HepG2 (cell line): ENCODE measurements around the gene LRRC27. TPM values are rescaled to one million over a fixed set of nuclear protein-coding genes. Genes with fewer than 3 reads are reported as not detected.
A peak's percentile ranks its signal among the peaks of the same experiment; 100 is the strongest.

Experiments used
- AHR ChIP-seq: IDR thresholded peaks from 2 replicates; pipeline ENCODE4 v1.6.1; 2018; ENCODE audit warnings: missing genetic modification reagents, missing compliant biosample characterization
- FOXA3 ChIP-seq: IDR thresholded peaks from 2 replicates; pipeline ENCODE4 v1.6.1; 2016; ENCODE audit warnings: missing genetic modification reagents, missing compliant biosample characterization
- FOXK1 ChIP-seq: sonication (generic); formaldehyde crosslinking; IDR thresholded peaks from 2 replicates; pipeline ENCODE4 v1.4.0; 2020; ENCODE audit warnings: low read depth, missing genetic modification reagents, borderline replicate concordance
- KLF16 ChIP-seq, 2 experiments: sonication (generic) in 1 of 2; formaldehyde crosslinking in 1 of 2; IDR thresholded peaks; 2 replicates each; pipeline versions ENCODE4 v1.6.1 to v1.8.0; 2016 to 2023; ENCODE audit warnings: missing genetic modification reagents in 2 of 2, missing compliant biosample characterization in 1 of 2
- MEF2D ChIP-seq: sonication (generic); formaldehyde crosslinking; IDR thresholded peaks from 2 replicates; pipeline ENCODE4 v1.5.1; 2020; ENCODE audit warnings: mild to moderate bottlenecking, missing genetic modification reagents
- RBFOX2 ChIP-seq: fragments of 200-400 bp; formaldehyde crosslinking; IDR thresholded peaks from 2 replicates; pipeline ENCODE4 v1.6.1; 2017; ENCODE audit warnings: low read depth, mild to moderate bottlenecking, low read length
- SETDB1 ChIP-seq: sonication (generic); formaldehyde crosslinking; IDR thresholded peaks from 2 replicates; pipeline ENCODE4 v1.5.1; 2020; ENCODE audit warnings: missing genetic modification reagents, mild to moderate bottlenecking, borderline replicate concordance
- SOX6 ChIP-seq, 2 experiments: fragments of 450-650 bp in 1 of 2; sonication (generic) in 1 of 2; formaldehyde crosslinking in 1 of 2; IDR thresholded peaks; 2 replicates each; pipeline versions ENCODE4 v1.4.0 to v1.6.1; 2017 to 2020; ENCODE audit warnings: antibody characterized with exemption in 1 of 2, mild to moderate bottlenecking in 1 of 2, missing genetic modification reagents in 1 of 2
- YEATS4 ChIP-seq: sonication (generic); formaldehyde crosslinking; IDR thresholded peaks from 2 replicates; pipeline ENCODE4 v1.4.0; 2020; ENCODE audit warnings: missing genetic modification reagents, borderline replicate concordance
- ZNF768 ChIP-seq: sonication (generic); formaldehyde crosslinking; IDR thresholded peaks from 2 replicates; pipeline ENCODE4 v1.4.0; 2020; ENCODE audit warnings: missing genetic modification reagents
- ZNF777 ChIP-seq: sonication (generic); formaldehyde crosslinking; IDR thresholded peaks from 2 replicates; pipeline ENCODE4 v1.4.0; 2020; ENCODE audit warnings: missing genetic modification reagents
- ZNF891 ChIP-seq: sonication (generic); formaldehyde crosslinking; IDR thresholded peaks from 2 replicates; pipeline ENCODE4 v1.5.0; 2020; ENCODE audit warnings: mild to moderate bottlenecking, missing genetic modification reagents
- polyA plus RNA-seq, 8 experiments: library from polyadenylated mRNA; depleted of rRNA in 3 of 8; stranded (reverse) in 7 of 8; unstranded in 1 of 8; fragments of >200 nt; fragmentation: Illumina TruSeq in 4 of 8; extraction: Trizol in 4 of 8; gene quantifications; 2 replicates each; pipeline versions ENCODE4 v1.2.1 to v1.2.3, GENCODE V29; 2011 to 2016; ENCODE audit warnings: low read depth in 4 of 8, missing spikeins in 1 of 8, mixed read lengths in 1 of 8; ENCODE audit not compliant: insufficient read depth in 1 of 8
- total RNA-seq, 5 experiments: library from RNA; depleted of rRNA; stranded (reverse); fragments of >200 nt; fragmentation: Illumina TruSeq; extraction: Trizol; gene quantifications; 2 replicates each; pipeline ENCODE4 v1.2.3, GENCODE V29; 2016; ENCODE audit warnings: low read depth in 1 of 5
- TF ChIP-seq, protein P1 (sequence below): sonication (generic); formaldehyde crosslinking; IDR thresholded peaks from 2 replicates; pipeline ENCODE4 v1.4.0; 2020; ENCODE audit warnings: mild to moderate bottlenecking, low read depth, missing genetic modification reagents
- TF ChIP-seq, protein P2 (sequence below), 2 experiments: sonication (generic) in 1 of 2; formaldehyde crosslinking in 1 of 2; IDR thresholded peaks; 2 replicates each; pipeline versions ENCODE4 v1.4.0 to v1.6.1; 2018 to 2020; ENCODE audit warnings: missing genetic modification reagents in 2 of 2, borderline replicate concordance in 1 of 2, low read depth in 1 of 2, mild to moderate bottlenecking in 1 of 2, missing biosample characterization in 1 of 2
- TF ChIP-seq, protein P3 (sequence below): sonication (generic); formaldehyde crosslinking; IDR thresholded peaks from 2 replicates; pipeline ENCODE4 v1.4.0; 2020; ENCODE audit warnings: missing genetic modification reagents, mild to moderate bottlenecking, borderline replicate concordance

The LRRC27 gene
- total and polyA plus RNA-seq, 2 of the 13 experiments (the other 11 are each of a cell fraction or from before 2014, with no cell fraction given) = 4.2 to 4.6 TPM

DNA sequence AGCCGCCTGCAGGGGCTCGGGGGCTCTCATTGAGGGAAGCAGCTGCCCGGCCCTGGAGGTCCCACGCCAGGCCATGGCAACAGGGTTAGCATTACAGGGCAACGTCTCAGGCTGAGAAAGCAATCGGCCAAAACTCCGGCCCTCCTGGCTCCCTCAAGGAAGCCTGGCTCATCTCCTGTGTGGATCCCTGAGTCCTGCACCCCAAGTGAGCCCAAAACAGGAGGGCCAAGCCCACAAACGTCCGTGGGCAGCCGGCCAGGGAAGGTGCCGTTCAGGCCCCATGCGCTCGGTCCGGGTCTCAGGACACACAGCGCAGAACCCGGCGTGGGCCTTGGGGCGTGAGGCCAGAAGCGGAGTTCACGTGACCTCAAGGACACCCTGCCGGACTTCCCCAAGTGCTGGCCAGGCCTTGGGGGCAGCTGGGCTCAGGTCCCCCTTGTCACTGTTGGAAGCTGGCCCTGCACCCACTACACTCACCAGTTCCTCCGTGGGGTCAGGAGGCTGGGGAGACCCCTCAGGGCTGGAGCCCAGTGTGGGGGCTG is 57.0 kb downstream of the LRRC27 start (continued):
- TF ChIP-seq, protein P1, sequence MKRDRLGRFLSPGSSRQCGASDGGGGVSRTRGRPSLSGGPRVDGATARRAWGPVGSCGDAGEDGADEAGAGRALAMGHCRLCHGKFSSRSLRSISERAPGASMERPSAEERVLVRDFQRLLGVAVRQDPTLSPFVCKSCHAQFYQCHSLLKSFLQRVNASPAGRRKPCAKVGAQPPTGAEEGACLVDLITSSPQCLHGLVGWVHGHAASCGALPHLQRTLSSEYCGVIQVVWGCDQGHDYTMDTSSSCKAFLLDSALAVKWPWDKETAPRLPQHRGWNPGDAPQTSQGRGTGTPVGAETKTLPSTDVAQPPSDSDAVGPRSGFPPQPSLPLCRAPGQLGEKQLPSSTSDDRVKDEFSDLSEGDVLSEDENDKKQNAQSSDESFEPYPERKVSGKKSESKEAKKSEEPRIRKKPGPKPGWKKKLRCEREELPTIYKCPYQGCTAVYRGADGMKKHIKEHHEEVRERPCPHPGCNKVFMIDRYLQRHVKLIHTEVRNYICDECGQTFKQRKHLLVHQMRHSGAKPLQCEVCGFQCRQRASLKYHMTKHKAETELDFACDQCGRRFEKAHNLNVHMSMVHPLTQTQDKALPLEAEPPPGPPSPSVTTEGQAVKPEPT = no peak
- TF ChIP-seq AHR (peak; percentile 23; the same call in 1 of the 2 replicates), SOX6 (IDR thresholded peaks at IDR 0.05) (no peak), SOX6 (CRISPR knock-in tag; IDR thresholded peaks at IDR 0.05) (no peak), RBFOX2 (no peak), KLF16 (CRISPR knock-in tag; IDR thresholded peaks at IDR 0.05) (no peak), ZNF777 (CRISPR knock-in tag) (no peak; the same call in 1 of the 2 replicates), ZNF768 (CRISPR knock-in tag) (peak; percentile 46; the same call in 1 of the 2 replicates), FOXK1 (CRISPR knock-in tag) (no peak), MEF2D (CRISPR knock-in tag) (no peak), SETDB1 (CRISPR knock-in tag) (no peak), ZNF891 (CRISPR knock-in tag) (0 out of 2 replicates have a peak, but pooled peaks have one; percentile 23), FOXA3 (CRISPR knock-in tag) (no peak), YEATS4 (CRISPR knock-in tag) (no peak)
- TF ChIP-seq, protein P2, sequence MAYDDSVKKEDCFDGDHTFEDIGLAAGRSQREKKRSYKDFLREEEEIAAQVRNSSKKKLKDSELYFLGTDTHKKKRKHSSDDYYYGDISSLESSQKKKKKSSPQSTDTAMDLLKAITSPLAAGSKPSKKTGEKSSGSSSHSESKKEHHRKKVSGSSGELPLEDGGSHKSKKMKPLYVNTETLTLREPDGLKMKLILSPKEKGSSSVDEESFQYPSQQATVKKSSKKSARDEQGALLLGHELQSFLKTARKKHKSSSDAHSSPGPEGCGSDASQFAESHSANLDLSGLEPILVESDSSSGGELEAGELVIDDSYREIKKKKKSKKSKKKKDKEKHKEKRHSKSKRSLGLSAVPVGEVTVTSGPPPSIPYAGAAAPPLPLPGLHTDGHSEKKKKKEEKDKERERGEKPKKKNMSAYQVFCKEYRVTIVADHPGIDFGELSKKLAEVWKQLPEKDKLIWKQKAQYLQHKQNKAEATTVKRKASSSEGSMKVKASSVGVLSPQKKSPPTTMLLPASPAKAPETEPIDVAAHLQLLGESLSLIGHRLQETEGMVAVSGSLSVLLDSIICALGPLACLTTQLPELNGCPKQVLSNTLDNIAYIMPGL (CRISPR knock-in tag; IDR thresholded peaks at IDR 0.05; ENCODE audit: borderline replicate concordance in 1 of 2, low read depth in 1 of 2) = no peak
- TF ChIP-seq, protein P3, sequence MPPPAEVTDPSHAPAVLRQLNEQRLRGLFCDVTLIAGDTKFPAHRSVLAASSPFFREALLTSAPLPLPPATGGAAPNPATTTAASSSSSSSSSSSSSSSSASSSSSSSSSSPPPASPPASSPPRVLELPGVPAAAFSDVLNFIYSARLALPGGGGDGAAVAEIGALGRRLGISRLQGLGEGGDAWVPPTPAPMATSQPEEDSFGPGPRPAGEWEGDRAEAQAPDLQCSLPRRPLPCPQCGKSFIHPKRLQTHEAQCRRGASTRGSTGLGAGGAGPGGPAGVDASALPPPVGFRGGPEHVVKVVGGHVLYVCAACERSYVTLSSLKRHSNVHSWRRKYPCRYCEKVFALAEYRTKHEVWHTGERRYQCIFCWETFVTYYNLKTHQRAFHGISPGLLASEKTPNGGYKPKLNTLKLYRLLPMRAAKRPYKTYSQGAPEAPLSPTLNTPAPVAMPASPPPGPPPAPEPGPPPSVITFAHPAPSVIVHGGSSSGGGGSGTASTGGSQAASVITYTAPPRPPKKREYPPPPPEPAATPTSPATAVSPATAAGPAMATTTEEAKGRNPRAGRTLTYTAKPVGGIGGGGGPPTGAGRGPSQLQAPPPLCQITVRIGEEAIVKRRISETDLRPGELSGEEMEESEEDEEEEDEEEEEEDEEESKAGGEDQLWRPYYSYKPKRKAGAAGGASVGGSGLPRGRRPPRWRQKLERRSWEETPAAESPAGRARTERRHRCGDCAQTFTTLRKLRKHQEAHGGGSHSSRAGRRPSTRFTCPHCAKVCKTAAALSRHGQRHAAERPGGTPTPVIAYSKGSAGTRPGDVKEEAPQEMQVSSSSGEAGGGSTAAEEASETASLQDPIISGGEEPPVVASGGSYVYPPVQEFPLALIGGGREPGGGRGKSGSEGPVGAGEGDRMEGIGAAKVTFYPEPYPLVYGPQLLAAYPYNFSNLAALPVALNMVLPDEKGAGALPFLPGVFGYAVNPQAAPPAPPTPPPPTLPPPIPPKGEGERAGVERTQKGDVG (CRISPR knock-in tag) = no peak
